ENCODE measurements around the gene CCDC40.

DNA sequence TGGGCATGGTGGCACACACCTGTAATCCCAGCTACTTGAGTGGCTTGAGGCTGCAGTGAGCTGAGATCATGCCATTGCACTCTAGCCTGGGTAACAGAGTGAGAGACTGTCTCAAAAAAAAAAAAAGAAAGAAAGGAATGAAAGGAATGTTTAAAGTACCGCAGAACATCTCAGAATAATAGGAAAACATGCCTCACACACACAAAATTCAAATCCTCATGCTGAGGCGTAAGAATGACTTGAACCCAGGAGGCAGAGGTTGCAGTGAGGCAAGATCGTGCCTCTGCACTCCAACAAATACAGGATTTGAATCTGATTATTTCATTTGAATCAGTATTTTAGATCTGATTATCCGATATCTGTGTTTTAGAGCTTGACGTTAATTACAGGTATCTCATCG is 43.6 kb downstream of the CCDC40 start:
- TF ChIP-seq, protein P1, sequence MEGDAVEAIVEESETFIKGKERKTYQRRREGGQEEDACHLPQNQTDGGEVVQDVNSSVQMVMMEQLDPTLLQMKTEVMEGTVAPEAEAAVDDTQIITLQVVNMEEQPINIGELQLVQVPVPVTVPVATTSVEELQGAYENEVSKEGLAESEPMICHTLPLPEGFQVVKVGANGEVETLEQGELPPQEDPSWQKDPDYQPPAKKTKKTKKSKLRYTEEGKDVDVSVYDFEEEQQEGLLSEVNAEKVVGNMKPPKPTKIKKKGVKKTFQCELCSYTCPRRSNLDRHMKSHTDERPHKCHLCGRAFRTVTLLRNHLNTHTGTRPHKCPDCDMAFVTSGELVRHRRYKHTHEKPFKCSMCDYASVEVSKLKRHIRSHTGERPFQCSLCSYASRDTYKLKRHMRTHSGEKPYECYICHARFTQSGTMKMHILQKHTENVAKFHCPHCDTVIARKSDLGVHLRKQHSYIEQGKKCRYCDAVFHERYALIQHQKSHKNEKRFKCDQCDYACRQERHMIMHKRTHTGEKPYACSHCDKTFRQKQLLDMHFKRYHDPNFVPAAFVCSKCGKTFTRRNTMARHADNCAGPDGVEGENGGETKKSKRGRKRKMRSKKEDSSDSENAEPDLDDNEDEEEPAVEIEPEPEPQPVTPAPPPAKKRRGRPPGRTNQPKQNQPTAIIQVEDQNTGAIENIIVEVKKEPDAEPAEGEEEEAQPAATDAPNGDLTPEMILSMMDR (IDR thresholded peaks at IDR 0.05), result no peak
- TF ChIP-seq POLR2AphosphoS5 (IDR thresholded peaks at IDR 0.05) (no peak), POLR2A (IDR thresholded peaks at IDR 0.05) (no peak)
